ENCODE measurements around the gene YTHDF1.

DNA sequence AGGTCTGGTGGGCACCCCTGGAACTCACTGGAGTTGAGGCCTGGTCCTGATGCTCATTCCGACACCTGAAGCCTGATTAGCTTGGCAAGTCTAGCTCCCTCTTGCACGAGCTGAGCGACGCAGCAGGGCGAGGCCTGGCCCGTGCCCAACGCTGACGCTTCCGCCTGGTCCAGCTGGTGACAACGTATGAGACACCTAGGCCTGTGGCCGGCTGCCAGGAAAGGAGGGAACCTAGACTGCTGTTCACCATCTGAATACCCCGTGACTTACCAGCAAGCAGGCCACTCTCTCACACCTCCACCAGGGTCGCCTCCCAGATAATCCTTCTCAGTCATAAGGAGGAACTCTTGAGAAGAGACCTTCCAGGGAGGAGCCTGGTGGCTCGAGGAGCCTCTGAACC is 24.5 kb downstream of the YTHDF1 start:
- TF ChIP-seq GATA2 (IDR thresholded peaks at IDR 0.05; ENCODE audit: low read depth, low read length): no peak
- no peak for TF ChIP-seq GATA3 (IDR thresholded peaks at IDR 0.05; ENCODE audit: low read depth, low read length)
